HG03097 (cell line): Measurements from ENCODE around the gene CHCT1.

Source experiments
- ATAC-seq: cut with Tn5 transposase; IDR thresholded peaks from one replicate; pipeline ENCODE4 v1.9.1; 2021; ENCODE audit not compliant: unreplicated experiment, low FRiP score

CHCT1 gene

DNA sequence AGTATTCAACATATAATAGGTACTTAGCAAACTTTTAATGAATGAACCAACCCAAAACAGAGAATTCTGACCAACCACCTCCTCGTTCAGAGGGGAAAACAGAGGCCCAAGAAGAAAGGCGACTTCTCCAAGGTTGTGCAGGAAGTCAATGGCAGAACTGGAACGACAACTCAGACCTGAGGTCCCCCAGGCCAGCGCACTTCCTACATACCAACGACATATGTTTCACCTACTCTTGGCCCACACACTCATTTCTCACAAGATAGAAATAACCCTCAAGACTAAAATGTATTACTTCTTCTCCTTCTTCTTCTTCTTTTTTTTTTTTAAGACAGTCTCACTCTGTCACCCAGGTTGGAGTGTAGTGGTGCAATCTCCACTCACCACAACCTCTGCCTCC lies 14.4 kb downstream of the CHCT1 start:
- no peak for ATAC-seq

DNA sequence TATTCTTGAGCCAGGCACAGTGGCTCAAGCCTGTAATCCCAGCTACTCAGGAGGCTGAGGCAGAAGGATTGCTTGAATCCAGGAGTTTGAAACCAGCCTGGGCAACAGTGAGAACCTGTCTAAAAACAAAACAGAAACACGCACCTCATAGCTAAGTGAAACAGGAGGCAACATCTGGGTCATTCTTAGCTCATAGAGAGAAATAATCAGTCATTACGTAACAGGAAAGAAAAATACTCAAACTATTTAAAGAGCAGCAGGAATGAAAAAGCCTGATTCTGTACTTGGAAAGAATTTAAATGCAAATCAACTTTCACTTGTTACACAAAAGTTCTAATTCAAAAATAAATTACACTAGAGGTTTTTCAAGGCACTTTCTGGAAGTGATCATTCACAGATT lies 17.2 kb downstream of the CHCT1 start:
- ATAC-seq = no peak

- no peak for ATAC-seq
Observed at GRCh38 chr17:60442271-60443173, 20.2 kb downstream of the CHCT1 start.

- ATAC-seq = no peak
Observed at GRCh38 chr17:60443713-60444112, 21.4 kb downstream of the CHCT1 start.

- ATAC-seq = no peak
Observed at GRCh38 chr17:60445144-60445543, 22.9 kb downstream of the CHCT1 start.

GRCh38 chr17:60447375-60447774 lies 25.1 kb downstream of the CHCT1 start:
- ATAC-seq = no peak

DNA sequence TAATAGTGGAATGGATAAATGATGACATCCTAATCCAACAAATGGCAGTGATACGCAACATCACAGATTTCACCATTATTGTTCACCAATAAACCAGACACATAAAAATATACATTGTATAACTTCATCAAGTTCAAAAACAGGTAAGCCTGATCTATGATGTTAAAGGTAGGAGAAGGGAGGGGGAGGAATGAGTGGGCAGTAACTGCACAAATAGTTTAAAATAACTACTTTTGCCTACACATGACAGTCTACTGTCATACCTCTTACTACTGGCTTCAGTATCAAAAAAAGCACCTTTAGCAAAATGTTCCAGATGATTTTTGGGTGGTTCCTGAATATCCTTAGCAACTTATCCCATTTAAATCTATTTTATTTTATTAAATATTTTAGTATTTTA lies 28.8 kb downstream of the CHCT1 start:
- no peak for ATAC-seq

GRCh38 chr17:60451965-60452364 lies 29.7 kb downstream of the CHCT1 start:
- ATAC-seq = no peak

DNA sequence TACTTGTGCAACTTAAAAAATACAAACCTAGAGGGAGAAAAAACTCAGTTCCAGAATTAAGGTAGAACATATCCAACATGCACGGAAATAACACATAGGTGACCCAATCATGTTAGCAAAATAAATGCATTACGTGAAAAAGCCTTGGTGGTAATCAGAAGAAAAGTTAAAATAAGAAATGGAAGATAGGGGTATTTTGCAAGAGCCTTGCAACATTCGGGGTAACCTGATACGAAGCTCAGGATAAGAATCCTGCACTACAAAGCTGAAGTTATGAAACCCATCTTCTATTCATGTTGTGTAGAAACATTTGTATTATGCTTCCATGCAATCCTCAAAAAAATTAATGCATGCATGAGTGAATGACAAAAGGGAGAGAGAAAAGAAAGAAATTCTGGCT lies 33.1 kb downstream of the CHCT1 start:
- ATAC-seq = no peak

DNA sequence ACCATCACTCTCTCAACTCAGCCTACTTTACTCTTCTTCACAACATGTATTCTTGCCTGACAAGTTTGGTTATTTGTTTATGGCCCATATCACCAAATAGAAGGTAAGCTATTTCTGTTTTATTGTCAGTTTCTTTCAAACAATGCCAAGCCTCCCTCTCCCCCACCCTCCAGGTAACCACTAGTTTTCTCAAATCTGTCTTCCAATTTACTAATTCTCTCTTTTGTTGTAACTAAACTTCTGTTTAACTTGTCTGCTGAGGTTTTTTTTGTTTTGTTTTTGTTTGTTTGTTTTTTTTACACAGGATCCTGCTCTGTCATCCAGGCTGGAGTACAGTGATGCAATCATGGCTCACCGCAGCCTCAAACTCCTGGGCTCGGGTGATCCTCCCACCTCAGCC lies 34.9 kb downstream of the CHCT1 start:
- ATAC-seq = no peak

DNA sequence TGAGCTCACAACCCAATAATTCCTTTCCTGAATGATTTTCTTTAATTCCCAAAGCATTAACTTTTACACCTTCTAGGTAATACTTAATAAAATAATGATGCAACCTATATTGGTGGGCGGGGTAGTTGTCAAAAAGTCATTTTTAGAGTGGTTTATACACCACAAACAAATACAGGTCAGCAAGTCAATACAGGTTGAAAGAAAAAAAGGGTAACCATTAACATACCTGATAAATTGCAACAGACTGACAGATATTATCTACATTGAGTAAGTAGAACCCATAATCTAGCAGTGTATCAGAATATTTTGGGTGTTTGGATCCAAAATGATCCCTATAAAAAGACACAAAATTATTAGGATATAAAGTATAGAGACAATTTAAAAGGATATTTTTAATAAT lies 39.3 kb downstream of the CHCT1 start:
- ATAC-seq = no peak

DNA sequence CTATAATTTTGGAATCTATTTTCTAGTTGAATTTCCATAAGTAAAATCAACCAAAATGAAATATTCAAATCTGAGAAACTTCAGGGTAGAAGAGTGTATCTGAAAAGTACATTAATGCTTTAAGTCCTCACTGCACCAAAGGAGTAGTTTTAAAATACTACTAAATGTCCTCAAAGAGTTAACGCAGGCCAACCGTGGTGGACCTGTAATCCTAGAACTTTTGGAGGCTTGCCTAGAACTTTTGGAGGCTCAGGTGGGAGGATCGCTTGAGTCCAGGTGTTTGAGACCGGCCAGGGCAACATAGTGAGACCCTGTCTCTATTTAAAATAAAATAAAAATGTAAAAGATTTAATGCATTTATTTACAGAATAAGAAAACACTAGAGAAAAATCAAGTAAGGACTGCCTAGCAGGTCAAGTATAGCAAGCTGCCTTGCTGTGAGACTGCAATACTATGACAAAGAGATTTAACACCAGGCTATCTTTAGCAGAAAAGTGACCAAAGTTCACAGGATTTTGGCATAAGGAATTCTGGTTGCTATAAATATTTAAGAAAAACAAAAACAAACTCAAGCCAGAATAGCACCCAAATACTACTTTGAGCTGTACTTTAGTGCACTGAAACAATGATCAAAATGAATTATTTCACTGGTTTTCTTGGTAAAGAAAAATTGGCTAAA lies 41.0 kb downstream of the CHCT1 start:
- no peak for ATAC-seq

GRCh38 chr17:60464343-60464742 lies 42.1 kb downstream of the CHCT1 start:
- no peak for ATAC-seq

GRCh38 chr17:60468371-60468770 lies 46.1 kb downstream of the CHCT1 start:
- no peak for ATAC-seq

DNA sequence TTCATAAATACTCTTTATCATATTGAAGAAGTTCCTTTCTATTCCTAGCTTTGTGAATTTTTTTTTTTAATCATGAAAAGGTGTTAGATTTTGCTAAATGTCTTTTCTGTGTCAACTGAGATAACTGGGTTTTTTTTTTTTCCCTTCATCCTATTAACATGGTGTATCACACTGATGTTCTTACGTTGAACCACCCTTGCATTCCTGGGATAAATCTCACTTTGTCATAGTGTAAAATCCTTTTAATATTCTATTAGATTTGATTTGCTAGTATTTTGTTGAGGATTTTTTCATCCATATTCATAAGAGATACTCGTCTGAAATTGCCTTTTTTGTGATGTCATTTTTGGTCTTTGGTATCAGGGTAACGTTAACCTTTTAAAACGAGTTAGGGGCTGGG lies 49.2 kb downstream of the CHCT1 start:
- no peak for ATAC-seq

GRCh38 chr17:60472449-60472848 lies 50.2 kb downstream of the CHCT1 start:
- ATAC-seq = no peak

DNA sequence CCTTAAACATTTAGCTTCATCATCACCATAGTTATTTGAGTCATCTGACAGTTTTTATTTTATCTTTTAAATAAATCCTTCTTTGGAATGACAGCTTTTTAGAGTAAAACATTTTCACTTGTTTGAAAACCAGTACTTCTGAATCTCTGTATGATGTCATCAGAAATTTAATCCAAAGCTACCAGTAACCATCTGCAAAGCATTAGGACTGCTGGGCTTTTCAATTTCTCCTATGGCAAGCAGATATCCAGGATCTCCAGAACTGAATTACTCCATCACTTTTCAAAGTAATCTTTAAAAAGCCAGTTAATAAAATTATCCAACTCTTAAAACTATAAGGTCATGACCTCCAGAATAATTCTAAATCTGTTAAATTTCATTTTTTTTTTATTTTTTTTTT lies 51.5 kb downstream of the CHCT1 start:
- ATAC-seq = no peak
